HepG2 (cell line): ENCODE measurements around the gene RFC2. TPM values are rescaled to one million over a fixed set of nuclear protein-coding genes. Genes with fewer than 3 reads are reported as not detected.
A peak's percentile ranks its signal among the peaks of the same experiment; 100 is the strongest.

Experiments used
- DNMT3B ChIP-seq: conservative IDR thresholded peaks from 2 replicates; pipeline ENCODE4 v1.6.1; 2016; ENCODE audit warnings: missing biosample characterization, control low read depth
- IRF9 ChIP-seq: sonication (generic); formaldehyde crosslinking; IDR thresholded peaks from 2 replicates; pipeline ENCODE4 v1.8.0; 2022; ENCODE audit warnings: missing genetic modification reagents, mild to moderate bottlenecking, borderline replicate concordance
- KDM1A ChIP-seq: IDR thresholded peaks from 2 replicates; pipeline ENCODE4 v1.6.1; 2016; ENCODE audit warnings: missing compliant biosample characterization
- MAFG ChIP-seq: sonication (generic); formaldehyde crosslinking; IDR thresholded peaks from 2 replicates; pipeline ENCODE4 v1.5.1; 2020; ENCODE audit warnings: mild to moderate bottlenecking, missing genetic modification reagents
- RAD21 ChIP-seq: fragments of 450-650 bp; formaldehyde crosslinking; IDR thresholded peaks from 2 replicates; pipeline ENCODE4 v1.5.0; 2020; ENCODE audit warnings: mild to moderate bottlenecking
- TSC22D2 ChIP-seq: sonication (generic); formaldehyde crosslinking; IDR thresholded peaks from 2 replicates; pipeline ENCODE4 v1.5.1; 2020; ENCODE audit warnings: missing genetic modification reagents, mild to moderate bottlenecking, borderline replicate concordance
- YEATS2 ChIP-seq: sonication (generic); formaldehyde crosslinking; IDR thresholded peaks from 2 replicates; pipeline ENCODE4 v1.4.0; 2020; ENCODE audit warnings: missing genetic modification reagents, borderline replicate concordance
- ZBTB40 ChIP-seq, 2 experiments: fragments of 450-650 bp in 1 of 2; sonication (generic) in 1 of 2; formaldehyde crosslinking in 1 of 2; IDR thresholded peaks; 2 replicates each; pipeline versions ENCODE4 v1.6.1 to v1.8.0; 2016 to 2022; ENCODE audit warnings: antibody characterized with exemption in 1 of 2, mild to moderate bottlenecking in 1 of 2, missing genetic modification reagents in 1 of 2
- ZNF121 ChIP-seq: sonication (generic); formaldehyde crosslinking; IDR thresholded peaks from 2 replicates; pipeline ENCODE4 v1.5.0; 2020; ENCODE audit warnings: mild to moderate bottlenecking, missing genetic modification reagents
- ZNF205 ChIP-seq: IDR thresholded peaks from 2 replicates; pipeline ENCODE4 v1.6.1; 2018; ENCODE audit warnings: missing biosample characterization, missing genetic modification reagents
- ZNF207 ChIP-seq: fragments of 450-650 bp; IDR thresholded peaks from 2 replicates; pipeline ENCODE4 v1.6.1; 2016; ENCODE audit warnings: antibody characterized with exemption, borderline replicate concordance
- ZNF225 ChIP-seq: sonication (generic); formaldehyde crosslinking; IDR thresholded peaks from 2 replicates; pipeline ENCODE4 v1.4.0; 2020; ENCODE audit warnings: mild to moderate bottlenecking, missing genetic modification reagents
- ZNF256 ChIP-seq: sonication (generic); formaldehyde crosslinking; conservative IDR thresholded peaks from 2 replicates; pipeline ENCODE4 v1.4.0; 2020; ENCODE audit warnings: missing genetic modification reagents
- ZNF30 ChIP-seq: sonication (generic); formaldehyde crosslinking; IDR thresholded peaks from 2 replicates; pipeline ENCODE4 v1.5.0; 2020; ENCODE audit warnings: mild to moderate bottlenecking, missing genetic modification reagents
- ZNF430 ChIP-seq: sonication (generic); formaldehyde crosslinking; IDR thresholded peaks from 2 replicates; pipeline ENCODE4 v1.9.0; 2021; ENCODE audit warnings: mild to moderate bottlenecking, missing genetic modification reagents
- ZNF432 ChIP-seq: sonication (generic); formaldehyde crosslinking; IDR thresholded peaks from 2 replicates; pipeline ENCODE4 v1.5.0; 2020; ENCODE audit warnings: missing genetic modification reagents, mild to moderate bottlenecking, borderline replicate concordance
- ZNF878 ChIP-seq: sonication (generic); formaldehyde crosslinking; IDR thresholded peaks from 2 replicates; pipeline ENCODE4 v1.8.1; 2023; ENCODE audit warnings: mild to moderate bottlenecking, missing genetic modification reagents, moderate library complexity
- polyA plus RNA-seq, 8 experiments: library from polyadenylated mRNA; depleted of rRNA in 3 of 8; stranded (reverse) in 7 of 8; unstranded in 1 of 8; fragments of >200 nt; fragmentation: Illumina TruSeq in 4 of 8; extraction: Trizol in 4 of 8; gene quantifications; 2 replicates each; pipeline versions ENCODE4 v1.2.1 to v1.2.3, GENCODE V29; 2011 to 2016; ENCODE audit warnings: low read depth in 4 of 8, missing spikeins in 1 of 8, mixed read lengths in 1 of 8; ENCODE audit not compliant: insufficient read depth in 1 of 8
- total RNA-seq, 5 experiments: library from RNA; depleted of rRNA; stranded (reverse); fragments of >200 nt; fragmentation: Illumina TruSeq; extraction: Trizol; gene quantifications; 2 replicates each; pipeline ENCODE4 v1.2.3, GENCODE V29; 2016; ENCODE audit warnings: low read depth in 1 of 5
- TF ChIP-seq, protein P1 (sequence below): sonication (generic); formaldehyde crosslinking; IDR thresholded peaks from 2 replicates; pipeline ENCODE4 v1.4.0; 2020; ENCODE audit warnings: missing genetic modification reagents

Gene RFC2
- total and polyA plus RNA-seq, 2 of the 13 experiments (the other 11 are each of a cell fraction or from before 2014, with no cell fraction given): 14.6 to 43.5 TPM

DNA sequence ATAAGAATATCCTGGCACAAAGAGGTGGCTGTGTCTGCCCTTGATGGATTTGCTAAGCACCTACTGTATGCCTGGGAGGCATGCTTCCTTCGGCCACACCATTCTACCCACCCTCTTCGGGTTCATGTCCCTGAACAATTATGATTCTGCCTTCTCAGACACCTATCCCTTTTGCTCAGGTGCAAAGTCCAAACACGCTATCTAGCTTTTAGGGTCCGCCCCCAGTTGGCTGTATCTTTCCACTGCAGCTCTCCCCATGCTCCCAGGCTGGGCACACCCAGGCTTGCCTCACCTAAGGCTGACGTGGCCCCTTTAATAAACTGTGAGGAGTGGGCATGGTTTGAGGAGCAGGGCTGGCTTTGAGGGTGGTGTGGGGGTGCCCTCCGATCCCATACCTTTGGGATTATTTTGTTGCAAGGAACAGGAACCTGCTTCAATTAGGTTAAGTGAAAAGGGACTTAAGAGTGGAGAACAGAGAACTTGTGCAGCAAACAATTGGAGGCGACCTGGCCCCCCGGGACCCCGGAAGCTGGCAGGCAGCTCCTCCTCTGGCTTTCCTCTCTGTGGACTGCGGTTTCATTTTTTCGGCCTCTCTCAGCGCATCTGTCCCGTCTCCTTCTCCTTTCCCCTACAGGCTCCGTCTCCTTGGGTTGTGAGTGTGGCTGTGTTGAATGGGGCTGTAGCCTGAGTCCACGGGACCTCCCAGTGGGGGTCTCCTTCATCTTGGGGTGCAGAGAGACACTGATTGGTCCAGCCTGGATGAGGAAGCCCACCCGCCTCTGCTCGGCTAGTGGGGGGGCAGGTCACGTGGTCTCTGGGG, 38.8 kb upstream of the RFC2 start (continued):
- TF ChIP-seq ZNF432 (CRISPR knock-in tag) (no peak), MAFG (CRISPR knock-in tag) (no peak), ZNF225 (no peak), YEATS2 (CRISPR knock-in tag) (no peak), ZBTB40 (IDR thresholded peaks at IDR 0.05) (no peak), ZBTB40 (CRISPR knock-in tag; IDR thresholded peaks at IDR 0.05) (peak; percentile 25; the same call in 1 of the 2 replicates), ZNF878 (CRISPR knock-in tag) (no peak), ZNF430 (CRISPR knock-in tag) (peak; percentile 67), KDM1A (CRISPR knock-in tag) (no peak), ZNF205 (CRISPR knock-in tag) (no peak; the same call in 1 of the 2 replicates), ZNF30 (CRISPR knock-in tag) (no peak), TSC22D2 (CRISPR knock-in tag) (no peak), ZNF121 (CRISPR knock-in tag) (no peak), ZNF256 (CRISPR knock-in tag) (no peak), DNMT3B (CRISPR knock-in tag) (peak; percentile 94), ZNF207 (no peak), IRF9 (CRISPR knock-in tag) (no peak), RAD21 (CRISPR knock-in tag) (0 out of 2 replicates have a peak, but pooled peaks have one; percentile 3)
- TF ChIP-seq, protein P1, sequence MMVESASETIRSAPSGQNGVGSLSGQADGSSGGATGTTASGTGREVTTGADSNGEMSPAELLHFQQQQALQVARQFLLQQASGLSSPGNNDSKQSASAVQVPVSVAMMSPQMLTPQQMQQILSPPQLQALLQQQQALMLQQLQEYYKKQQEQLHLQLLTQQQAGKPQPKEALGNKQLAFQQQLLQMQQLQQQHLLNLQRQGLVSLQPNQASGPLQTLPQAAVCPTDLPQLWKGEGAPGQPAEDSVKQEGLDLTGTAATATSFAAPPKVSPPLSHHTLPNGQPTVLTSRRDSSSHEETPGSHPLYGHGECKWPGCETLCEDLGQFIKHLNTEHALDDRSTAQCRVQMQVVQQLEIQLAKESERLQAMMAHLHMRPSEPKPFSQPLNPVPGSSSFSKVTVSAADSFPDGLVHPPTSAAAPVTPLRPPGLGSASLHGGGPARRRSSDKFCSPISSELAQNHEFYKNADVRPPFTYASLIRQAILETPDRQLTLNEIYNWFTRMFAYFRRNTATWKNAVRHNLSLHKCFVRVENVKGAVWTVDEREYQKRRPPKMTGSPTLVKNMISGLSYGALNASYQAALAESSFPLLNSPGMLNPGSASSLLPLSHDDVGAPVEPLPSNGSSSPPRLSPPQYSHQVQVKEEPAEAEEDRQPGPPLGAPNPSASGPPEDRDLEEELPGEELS (CRISPR knock-in tag): peak; percentile 70; the same call in 1 of the 2 replicates
